Astrocyte of the spinal cord (primary cell): ENCODE data around the gene SNX6.
A peak's percentile ranks its signal among the peaks of the same experiment; 100 is the strongest.

Experiments
- DNase-seq: peaks from one replicate; pipeline ENCODE4 v3.0.0; 2011; ENCODE audit warnings: low read depth, low spot score
- H3K4me3 ChIP-seq: 2 replicates; pipeline ENCODE4 v1.5.1; 2011; ENCODE audit warnings: low read depth, mild to moderate bottlenecking, low read length, moderate library complexity
- CTCF ChIP-seq: IDR thresholded peaks from 2 replicates; pipeline ENCODE4 v1.5.1; 2012; ENCODE audit warnings: low read depth, mild to moderate bottlenecking, low read length, inconsistent platforms
- in situ Hi-C: cut with HindIII; loops from 2 replicates; pipeline ENCODE4 v1.10.0; 2017; ENCODE audit warnings: low sequenced_read_pairs

SNX6 gene

GRCh38 chr14:34629657-34630529 lies at the start of gene SNX6:
Gene SNX6, minus strand, starts transcription at chr14:34630148. Its CDS starts 32 bp downstream, at chr14:34630116.
- H3K4me3 ChIP-seq, result peak within 1 kb of the TSS; percentile 97
- in situ Hi-C loops, result no loop called here
- no peak for TF ChIP-seq CTCF
- DNase-seq, result peak; percentile 65

- no peak for TF ChIP-seq CTCF
- no peak for DNase-seq
- in situ Hi-C loops, result no loop called here
- no peak overlapping the region for H3K4me3 ChIP-seq
Observed at GRCh38 chr14:34678735-34679134, 48.8 kb upstream of the SNX6 start.

GRCh38 chr14:34678306-34678705 lies 48.4 kb upstream of the SNX6 start:
- in situ Hi-C loops, result no loop called here
- no peak for TF ChIP-seq CTCF
- H3K4me3 ChIP-seq, result no peak overlapping the region
- peak; percentile 29 for DNase-seq

GRCh38 chr14:34676516-34677211 lies 46.7 kb upstream of the SNX6 start:
- no peak for TF ChIP-seq CTCF
- no peak for DNase-seq
- H3K4me3 ChIP-seq, result no peak overlapping the region
- in situ Hi-C loops, result no loop called here

- in situ Hi-C loops, result no loop called here
- no peak for TF ChIP-seq CTCF
- no peak for DNase-seq
- H3K4me3 ChIP-seq, result no peak overlapping the region
Observed at GRCh38 chr14:34673702-34674101, 43.8 kb upstream of the SNX6 start.

GRCh38 chr14:34671716-34672115 lies 41.8 kb upstream of the SNX6 start:
- TF ChIP-seq CTCF, result no peak
- H3K4me3 ChIP-seq, result no peak overlapping the region
- no peak for DNase-seq
- in situ Hi-C loops, result no loop called here
